Ishikawa (cell line): ENCODE data around the gene OPCML.

Source experiments
- EP300 ChIP-seq: IDR thresholded peaks from 2 replicates; pipeline ENCODE4 v1.6.1; 2012; ENCODE audit warnings: borderline replicate concordance
- TF ChIP-seq, protein P1 (sequence below): IDR thresholded peaks from 2 replicates; pipeline ENCODE4 v1.6.1; 2012

DNA sequence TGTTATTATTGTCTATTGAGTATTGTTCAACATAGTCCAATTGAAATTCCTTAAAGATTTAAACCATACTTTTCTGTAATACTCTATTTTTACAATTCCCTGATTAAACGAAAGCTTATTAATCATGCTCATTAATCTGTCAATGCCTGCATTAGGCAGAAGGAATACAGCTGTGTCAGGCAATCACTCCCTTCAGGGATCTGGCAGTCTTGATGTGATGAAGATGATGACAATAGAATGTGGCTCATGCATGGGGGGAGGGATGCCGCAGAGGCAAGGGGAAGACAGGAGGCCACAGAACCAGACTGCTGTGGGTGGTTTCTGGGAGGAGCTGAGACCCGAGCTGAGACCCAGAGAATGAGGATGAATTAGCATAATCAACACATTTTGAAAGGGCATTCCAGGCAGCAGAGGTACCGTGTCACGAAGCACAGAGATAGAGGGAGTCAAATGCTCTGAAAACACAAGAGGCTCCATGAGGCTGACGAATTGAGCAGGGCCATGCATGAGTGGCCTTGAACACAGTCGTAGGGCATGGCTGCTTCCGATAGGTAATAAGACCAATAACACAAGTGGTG is 1075.5 kb downstream of the OPCML start:
- TF ChIP-seq EP300: no peak
- TF ChIP-seq, protein P1, sequence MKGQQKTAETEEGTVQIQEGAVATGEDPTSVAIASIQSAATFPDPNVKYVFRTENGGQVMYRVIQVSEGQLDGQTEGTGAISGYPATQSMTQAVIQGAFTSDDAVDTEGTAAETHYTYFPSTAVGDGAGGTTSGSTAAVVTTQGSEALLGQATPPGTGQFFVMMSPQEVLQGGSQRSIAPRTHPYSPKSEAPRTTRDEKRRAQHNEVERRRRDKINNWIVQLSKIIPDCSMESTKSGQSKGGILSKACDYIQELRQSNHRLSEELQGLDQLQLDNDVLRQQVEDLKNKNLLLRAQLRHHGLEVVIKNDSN: no peak
